NCI-H1694 treated with DMSO at 0.1 percent for 48 hours (cell line): ENCODE results near the gene GIMAP6.
"Not testable (repeated sequence)": the region's sequence is repeated elsewhere in the genome, so short reads cannot be mapped to it uniquely, and the experiment has no call there.

Experiments used
- DNase-seq: peaks from one replicate; lab custom pipeline; 2025; lab: John Stamatoyannopoulos, UW

GIMAP6 gene

DNA sequence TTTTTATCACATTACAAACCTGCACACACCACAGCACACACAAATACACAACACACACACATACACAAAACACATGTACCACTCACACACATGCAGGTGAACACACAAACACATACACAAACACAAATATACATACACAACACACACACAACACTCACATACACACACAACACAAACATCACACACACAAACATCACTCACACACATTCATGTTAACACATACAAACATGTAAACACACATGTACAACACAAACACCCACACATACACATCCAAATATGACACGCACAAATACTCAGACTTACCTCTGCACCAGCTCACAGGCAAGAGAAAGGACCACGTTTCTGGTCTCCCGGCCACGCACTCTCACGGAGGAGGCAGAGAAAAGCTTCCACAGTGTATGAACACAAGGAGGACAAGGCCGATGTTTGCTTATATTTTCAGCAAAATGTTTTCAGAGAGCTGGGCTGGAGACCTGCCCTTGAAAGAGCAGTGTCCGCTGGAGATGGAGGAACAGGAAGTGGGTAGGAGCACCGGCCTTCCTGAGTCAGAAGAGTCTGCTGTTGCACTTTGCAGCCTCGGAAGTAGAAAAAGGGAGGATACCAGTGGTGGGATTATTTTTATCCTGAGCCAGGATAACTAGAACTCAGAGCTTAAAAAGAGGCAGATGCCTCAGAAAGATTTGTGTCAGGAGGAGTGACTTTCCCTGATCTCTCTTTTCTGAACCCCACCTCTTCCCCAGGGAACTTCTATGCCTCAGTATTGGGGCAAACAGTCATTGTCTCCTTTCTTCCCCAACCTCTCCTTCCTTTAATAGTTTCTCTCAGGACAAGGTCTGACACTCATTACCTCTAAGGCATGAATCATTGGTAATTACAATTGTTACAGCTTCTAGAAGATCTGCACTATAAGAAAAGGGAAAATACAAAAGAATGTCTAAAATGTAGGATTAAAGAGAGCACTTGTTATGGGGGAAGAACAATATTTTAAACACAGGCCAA, at the start of gene GIMAP6:
TSS of gene GIMAP6 (minus strand) at position 520 of the 999 bp plus-strand sequence. CDS start 2,243 bp downstream, outside the sequence.
- no peak for DNase-seq

DNA sequence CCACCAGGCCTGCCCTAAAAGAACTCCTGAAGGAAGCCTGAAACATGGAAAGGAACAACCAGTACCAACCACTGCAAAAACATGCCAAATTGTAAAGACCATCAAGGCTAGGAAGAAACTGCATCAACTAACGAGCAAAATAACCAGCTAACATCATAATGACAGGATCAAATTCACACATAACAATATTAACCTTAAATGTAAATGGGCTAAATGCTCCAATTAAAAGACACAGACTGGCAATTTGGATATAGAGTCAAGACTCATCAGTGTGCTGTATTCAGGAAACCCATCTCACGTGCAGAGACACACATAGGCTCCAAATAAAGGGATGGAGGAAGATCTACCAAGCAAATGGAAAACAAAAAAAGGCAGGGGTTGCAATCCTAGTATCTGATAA, 48.2 kb upstream of the GIMAP6 start:
- DNase-seq = not testable (repeated sequence)

DNA sequence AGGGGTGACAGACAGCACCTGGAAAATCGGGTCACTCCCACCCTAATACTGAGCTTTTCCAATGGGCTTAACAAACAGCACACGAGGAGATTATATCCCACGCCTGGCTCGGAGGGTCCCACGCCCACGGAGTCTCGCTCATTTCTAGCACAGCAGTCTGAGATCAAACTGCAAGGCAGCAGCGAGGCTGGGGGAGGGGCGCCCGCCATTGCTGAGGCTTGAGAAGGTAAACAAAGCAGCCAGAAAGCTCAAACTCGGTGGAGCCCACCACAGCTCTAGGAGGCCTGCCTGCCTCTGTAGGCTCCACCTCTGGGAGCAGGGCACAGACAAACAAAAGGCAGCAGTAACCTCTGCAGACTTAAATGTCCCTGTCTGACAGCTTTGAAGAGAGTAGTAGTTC, 46.4 kb upstream of the GIMAP6 start:
- DNase-seq = not testable (repeated sequence)

DNA sequence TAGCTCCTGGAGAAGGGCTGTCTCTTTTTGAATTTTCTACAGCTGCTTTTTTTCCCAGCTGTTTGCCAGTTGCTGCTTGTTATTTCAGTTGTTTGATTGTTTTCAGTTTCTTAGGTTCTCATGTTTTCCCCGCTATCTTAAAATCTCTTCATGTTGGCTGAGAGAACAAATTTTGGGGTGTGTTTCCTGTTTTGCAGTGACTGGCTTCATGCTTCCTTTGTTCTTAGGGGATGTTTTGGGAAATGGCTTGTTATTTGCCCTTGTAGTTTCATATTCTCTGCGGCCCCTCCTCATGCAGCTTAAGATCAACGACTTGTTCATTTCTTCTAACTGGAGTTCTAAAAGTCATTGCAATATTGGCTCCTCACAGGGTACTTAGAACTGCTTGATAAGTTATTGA, 44.7 kb upstream of the GIMAP6 start:
- not testable (repeated sequence) for DNase-seq

DNA sequence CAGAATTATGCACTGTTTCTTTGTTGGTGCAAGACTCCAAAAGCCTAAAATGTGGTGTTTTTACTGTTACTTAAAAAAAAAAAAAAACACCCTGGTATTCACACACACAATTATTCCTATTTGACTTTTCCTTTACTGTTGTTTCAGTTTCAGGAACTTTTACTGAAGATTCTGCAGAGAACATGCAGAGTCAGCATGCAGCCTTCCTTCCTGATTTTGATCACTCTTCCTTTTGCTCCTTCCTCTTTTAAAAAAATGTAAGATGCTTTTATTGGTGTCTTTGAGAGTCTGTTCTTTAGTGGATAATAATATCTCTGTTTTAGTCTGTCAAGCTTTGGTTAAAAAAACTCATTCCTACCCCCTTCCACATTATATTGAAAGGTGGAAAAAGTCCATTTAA, 44.1 kb upstream of the GIMAP6 start:
- not testable (repeated sequence) for DNase-seq

DNA sequence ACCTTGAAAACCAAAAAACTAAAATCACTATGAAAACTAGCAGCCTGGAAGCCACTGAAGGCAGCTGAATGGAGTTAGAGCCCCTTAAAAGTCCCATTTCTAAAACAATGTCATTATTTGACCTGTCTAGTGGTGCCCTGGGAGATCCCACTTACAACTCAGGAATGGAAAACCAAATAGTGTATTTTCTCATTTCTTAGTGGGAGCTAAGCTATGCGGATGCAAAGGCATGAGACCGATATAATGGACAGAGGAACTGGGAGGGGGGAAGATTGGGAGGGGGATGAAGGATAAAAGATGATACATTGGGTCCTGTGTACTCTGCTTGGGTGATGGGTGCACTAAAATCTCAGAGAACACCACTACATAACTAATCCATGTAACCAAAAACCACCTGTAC, 43.5 kb upstream of the GIMAP6 start:
- no peak for DNase-seq

DNA sequence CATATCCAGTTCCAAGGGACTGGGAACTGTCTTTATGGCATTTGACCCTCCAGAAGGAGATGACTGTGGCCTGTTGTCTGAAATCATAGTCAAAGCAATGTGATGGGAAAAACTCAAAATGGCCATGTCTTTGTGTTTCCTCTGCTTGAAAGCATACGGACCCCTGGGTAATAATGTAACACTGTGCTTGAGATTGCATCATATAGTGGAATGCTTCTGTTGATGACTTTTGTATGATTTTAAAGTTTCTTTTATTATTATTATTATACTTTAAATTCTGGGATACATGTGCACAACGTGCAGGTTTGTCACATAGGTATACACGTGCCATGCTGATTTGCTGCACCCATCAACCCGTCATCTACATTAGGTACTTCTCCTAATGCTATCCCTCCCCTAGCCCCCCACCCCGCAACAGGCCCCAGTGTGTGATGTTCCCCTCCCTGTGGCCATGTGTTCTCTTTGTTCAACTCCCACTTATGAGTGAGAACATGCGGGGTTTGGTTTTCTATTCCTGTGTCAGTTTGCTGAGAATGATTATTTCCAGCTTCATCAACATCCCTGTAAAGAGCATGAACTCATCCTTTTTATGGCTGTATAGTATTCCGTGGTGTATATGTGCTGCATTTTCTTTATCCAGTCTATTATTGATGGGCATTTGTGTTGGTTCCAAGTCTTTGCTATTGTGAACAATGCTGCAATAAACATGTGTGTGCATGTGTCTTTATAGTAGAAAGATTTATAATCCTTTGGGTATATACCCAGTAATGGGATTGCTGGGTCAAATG, 39.8 kb upstream of the GIMAP6 start:
- DNase-seq = not testable (repeated sequence)

DNA sequence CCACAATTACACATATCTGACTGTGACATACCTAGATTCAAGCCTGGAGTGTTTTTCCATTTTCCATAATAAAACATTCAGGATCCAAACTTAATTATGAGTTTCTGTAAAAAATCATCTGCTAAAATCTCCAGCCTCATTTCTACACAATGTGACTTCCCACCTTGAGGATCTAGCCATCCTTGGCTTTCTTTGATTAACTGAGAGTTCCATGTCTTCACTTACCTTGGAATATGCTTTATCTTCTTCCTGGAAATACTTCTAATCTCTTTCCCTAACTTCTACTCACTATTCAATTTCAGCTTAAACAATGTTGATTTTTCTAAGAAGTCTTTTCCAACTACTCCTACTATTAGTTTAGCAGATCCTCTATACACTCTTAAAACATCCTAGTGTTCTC, 36.8 kb upstream of the GIMAP6 start:
- no peak for DNase-seq

DNA sequence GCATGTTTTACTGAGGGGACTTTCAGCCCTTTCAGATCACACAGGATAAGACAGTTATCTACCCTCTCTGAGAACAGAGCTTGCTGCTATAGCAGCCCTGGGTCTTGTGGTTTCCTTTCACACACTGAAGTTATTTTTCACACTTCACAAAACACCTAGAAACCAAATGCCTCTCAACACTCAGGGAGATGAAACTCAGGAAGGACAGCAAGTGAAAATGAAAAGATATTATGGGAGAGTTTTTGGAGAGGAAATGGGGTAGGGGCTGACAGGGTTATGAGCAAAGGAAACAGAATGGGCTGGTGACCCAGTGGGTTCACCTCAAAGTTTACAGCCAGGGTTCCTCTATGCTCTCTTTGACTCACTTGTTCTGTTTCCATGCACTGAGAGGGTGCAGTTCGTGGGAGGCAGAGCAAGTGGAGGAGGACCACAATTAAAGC, 36.3 kb upstream of the GIMAP6 start:
- DNase-seq = no peak

DNA sequence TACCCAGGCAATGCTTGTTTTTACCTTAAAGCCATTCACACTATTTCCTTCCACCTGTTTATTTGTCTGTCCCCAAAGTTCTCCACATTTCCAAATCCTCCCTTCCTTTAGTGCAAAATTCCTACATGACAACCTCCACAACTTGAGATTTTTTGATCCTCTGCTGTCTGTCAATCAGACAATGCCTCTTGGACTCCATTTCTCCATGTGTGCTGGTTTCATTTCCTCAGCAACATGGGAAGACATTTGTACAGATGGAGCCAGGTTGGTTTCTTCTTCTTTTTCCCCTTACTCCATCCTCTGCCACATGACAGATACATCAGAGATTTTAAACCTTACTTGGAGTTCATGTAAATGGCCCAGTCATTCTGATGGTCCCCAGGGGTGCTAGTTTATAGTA, 34.2 kb upstream of the GIMAP6 start:
- no peak for DNase-seq

DNA sequence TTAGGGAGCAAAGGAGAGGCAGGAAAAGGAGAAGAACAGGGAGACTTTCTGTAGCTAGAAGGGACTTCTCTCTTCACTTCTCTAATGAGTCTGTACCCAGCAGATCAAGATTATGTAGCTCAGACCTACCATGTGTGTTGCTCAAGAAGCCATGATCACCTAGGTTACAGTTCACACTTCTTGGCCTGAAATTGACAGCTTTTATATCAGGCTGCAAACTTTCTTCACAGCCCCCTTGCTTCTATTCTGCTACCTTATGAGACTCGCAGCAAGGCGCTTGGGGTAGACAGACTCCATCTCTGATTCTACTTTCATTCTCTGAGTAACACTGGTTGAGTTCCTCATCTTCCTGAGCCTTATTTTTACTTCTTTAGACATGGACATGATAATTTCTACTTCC, 33.7 kb upstream of the GIMAP6 start:
- DNase-seq = no peak

DNA sequence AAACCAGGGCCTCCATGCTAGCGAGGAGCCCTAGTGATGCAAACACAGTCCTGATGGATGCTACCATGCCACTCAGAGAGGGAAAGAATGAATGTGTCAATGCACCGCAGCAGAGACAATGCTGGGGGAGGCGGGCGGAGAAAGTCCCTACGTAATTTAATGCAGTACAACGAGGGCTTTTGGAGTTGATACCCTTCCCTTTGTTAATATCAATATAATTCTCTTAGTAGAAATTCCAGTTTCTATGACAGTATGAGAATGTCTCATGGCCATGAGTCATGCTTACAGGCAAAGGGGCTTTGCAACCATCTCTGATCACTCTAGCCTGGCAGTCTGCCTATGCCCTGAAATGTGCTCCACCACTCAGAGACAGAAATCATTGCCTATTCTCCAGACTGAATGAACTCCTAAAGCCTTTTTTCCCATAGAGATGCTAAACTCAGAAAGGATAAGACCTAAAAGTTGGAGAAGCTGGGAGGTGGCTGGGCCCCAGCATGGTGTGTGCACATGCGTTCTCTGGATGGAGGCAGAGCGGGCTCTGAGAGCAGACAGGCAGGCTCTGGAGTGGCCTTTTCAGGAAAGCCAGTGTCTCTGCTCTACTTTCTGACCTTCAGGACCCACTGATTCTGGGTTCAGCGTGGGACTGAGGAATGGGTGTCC, 33.0 kb upstream of the GIMAP6 start:
- DNase-seq = no peak

DNA sequence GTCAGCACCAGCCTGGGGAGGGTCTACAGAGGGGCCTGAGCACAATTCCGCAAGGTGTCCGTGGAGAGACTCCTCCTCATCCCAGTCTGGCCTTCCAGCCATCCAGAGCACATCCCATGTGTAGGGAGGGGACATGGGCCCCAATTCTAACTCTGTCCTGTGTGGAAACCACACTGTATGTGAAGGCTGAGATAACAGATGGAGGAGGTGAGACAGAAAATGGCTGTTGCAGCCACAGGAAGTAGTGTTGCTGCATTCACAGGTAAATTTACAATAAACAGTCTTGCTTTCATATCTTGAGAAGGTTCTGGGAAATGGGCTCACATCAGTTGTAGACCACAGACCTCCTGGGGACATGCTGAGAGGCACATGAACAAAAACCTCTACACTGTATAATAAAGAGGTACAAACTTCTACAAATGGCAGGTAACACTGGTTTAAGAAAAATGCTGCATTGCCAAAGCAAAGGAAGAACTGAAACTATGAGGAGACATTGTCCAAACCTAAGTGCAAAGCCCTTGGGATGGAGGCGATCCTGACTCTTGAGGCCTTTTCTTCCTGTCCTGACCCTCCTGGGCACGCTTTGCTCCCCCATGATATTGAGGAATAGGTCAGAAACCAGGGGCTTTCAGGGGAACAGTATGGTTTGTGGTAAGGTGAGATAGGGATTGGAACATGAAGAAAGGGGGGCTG, 31.8 kb upstream of the GIMAP6 start:
- no peak for DNase-seq

DNA sequence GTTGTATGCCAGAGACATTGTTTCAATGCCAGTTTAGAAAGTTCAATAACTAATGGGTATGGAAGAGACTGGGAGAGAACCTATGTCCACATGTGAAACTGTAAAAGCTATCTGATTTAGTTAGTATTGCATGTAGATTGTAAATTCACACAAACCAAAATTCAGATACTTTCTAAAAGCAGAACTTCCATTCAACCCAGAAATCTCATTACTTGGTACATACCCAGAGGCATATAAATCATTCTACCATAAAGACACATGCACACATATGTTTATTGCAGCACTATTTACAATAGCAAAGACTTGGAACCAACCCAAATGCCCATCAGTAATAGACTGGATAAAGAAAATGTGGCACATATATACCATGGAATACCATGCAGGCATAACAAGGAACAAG, 30.6 kb upstream of the GIMAP6 start:
- not testable (repeated sequence) for DNase-seq

DNA sequence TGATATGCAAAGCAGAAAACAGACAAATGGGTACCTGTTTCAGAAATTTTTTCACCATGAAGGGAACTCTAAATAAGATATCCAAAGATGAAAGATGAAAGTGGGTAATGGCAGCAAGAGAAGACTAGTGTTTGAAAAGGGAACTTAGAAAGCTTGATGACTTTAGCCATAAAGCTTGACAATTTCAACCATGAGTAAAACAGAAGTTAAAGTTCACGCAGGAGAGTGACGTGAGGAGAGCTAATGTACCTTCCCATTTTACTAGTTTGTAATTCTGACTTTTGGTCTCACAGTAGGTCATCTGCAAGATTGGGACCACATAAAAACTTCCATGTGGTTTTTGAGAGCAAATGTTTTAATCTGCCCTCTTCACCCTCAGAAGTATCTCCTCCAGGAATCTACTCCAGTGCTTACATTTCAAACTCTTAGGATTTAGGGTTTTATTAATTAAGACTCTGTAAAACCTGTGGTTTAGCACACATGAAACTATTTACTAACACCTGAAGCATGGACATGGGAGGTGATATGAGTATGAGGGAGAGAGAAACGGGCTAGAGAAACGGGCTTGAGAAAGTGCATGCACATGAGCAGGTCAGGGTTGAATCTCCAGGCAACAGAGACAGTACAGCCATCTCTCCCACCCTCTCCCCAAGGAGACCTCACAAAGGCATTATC, 28.9 kb upstream of the GIMAP6 start:
- no peak for DNase-seq

DNA sequence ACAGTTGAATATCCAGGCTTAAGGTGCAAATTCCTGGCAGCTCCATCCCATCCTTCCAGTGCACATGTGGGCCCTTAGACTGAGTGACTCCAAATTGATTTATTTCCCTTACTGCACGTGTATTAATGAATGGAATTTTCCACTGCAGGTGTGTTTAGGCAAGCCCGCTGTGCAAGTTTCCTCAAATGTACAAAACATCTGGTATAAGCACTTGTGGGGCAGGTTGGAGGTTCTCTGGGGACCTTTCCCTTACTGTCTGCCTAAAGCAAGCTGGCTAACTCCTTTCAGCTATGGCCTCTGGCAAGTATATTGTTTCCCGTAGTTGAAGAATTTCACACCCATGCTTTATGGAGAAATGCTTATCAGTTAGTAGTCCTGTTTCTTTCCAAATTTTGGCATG, 25.3 kb upstream of the GIMAP6 start:
- no peak for DNase-seq

DNA sequence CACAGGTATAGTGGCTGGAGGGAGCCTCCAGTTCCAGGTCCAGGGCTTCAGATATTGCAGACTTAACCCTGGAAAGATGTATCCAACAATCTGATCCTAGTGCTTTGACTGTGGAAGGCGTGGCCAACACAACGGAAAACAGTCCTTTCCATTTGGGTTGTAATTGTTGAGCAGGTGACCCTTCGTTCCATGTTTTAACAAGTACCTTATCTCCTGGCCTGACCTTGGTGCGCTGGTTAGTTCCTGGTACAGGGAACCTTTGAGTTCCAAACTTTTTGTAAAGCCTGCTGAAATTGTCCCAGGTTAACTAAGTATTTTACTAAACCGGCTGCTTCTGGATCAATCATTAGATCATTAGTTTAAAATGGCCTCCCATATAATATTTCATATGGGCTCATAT, 23.9 kb upstream of the GIMAP6 start:
- DNase-seq = no peak

DNA sequence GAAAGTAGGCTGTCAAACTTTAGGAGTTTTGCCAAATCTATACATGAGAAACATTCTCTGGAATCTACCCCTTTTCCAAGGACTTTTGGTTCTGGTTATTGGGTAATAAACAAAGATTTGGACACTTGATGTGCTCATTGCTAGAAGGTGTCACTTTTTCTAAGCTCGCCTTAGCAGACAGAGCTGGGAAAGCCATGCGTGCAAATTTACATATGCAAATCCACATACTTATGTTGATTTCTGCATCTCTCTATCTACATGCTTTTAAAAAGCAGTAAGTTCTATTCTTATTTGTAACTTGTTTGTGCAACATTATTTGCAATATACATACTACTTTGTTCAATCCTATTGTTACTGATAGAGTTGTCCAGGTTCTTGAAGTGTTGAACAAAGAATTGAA, 22.5 kb upstream of the GIMAP6 start:
- DNase-seq = no peak

DNA sequence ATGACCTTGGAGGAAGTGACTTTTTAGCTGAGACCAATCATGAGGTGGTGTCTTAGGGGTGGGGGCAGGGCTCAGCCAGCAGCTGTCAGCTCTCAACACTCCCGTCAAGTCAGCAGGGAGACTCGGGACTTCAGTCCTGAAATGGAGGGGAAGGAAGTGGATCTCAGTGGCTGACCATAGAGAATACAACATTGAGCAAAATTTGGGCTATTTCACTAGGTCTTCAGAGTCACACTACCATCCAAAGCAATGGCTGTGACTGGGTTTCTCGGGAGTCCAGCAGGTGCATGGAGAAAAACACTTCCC, 16.8 kb upstream of the GIMAP6 start:
- DNase-seq = no peak

DNA sequence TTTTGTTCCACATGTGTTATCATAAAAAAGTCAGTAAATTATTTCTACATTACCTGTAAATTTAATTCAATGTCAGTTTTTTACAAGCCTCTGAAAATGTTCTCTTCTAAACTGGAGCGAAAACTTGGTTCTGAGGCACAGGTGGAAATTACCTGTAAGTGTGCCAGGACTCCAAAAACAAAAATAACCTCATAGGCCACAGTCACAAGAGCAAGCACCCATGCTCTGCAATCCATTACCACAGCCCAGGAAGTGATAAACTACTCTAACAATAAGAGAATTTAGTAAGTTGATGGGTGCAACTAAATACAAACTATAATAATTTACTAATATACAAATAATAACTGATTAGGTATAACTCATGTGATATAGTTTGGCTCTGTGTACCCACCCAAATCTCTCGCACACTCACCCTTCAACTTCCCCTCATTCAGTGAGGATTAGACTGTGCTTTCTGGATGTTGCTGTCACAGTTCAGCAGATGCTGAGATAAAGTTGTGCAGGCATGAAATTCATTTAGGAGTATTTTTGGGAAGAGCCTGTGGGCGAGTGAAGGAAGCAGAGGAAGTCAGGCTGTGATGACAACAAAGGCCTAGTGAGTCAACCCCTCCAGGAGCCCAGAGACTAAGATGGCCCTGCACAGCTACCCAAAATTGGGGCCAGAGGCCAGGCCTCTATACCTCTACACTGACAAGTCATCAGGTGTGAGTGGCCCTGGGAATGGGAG, 16.3 kb upstream of the GIMAP6 start:
- DNase-seq = no peak
